Measurements from ENCODE around the gene TAF1B.

DNA sequence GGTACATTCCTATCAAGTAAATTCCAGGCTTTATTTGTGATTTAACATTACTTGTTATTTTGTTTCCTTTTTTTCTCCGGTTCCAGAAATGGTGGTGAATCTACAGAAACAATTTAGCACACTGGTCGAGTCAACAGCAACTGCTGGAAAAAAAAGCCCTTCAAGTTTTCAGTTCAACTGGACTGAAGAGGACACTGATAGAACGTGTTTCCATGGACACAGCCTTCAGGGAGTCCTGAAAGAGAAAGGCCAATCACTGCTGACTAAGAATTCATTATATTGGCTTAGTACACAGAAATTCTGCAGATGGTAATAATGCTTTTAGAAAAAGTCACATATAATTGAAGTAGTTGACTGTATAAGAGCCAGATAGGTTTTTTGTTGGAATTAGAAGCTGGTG is 76.2 kb downstream of the TAF1B start:
- TF ChIP-seq POLR2AphosphoS5 (IDR thresholded peaks at IDR 0.05; ENCODE audit: low read depth, low read length): no peak
- no peak for TF ChIP-seq POLR2A (IDR thresholded peaks at IDR 0.05; ENCODE audit: low read depth, low read length)
- TF ChIP-seq TAF1 (IDR thresholded peaks at IDR 0.05; ENCODE audit: borderline replicate concordance, low read depth, low read length): no peak

Measured in GM12892 (cell line).